ENCODE measurements around the gene ZNF598.

ZNF598 gene

GRCh38 chr16:2003827-2004641, 5.6 kb downstream of the ZNF598 start (continued):
- no peak for TF ChIP-seq HOXC10 (CRISPR knock-in tag; IDR thresholded peaks at IDR 0.05)
- TF ChIP-seq ZNF24 (tag by site-specific recombination; IDR thresholded peaks at IDR 0.05): 0 out of 2 replicates have a peak, but pooled peaks have one; percentile 43
- TF ChIP-seq ZNF677 (tag by site-specific recombination; IDR thresholded peaks at IDR 0.05): no peak
- no peak for TF ChIP-seq ZNF23 (tag by site-specific recombination; IDR thresholded peaks at IDR 0.05; ENCODE audit: borderline replicate concordance)
- no peak; the same call in 1 of the 2 replicates for TF ChIP-seq IKZF3 (tag by site-specific recombination; IDR thresholded peaks at IDR 0.05)
- TF ChIP-seq ZSCAN30 (tag by site-specific recombination; IDR thresholded peaks at IDR 0.05): peak; percentile 90
- TF ChIP-seq ZNF548 (tag by site-specific recombination; IDR thresholded peaks at IDR 0.05): no peak
- no peak for TF ChIP-seq ZNF473 (tag by site-specific recombination; IDR thresholded peaks at IDR 0.05)
- no peak for TF ChIP-seq ZNF362 (tag by site-specific recombination; IDR thresholded peaks at IDR 0.05)
- no peak for TF ChIP-seq ZBTB10 (tag by site-specific recombination; IDR thresholded peaks at IDR 0.05)
- TF ChIP-seq GLI2 (tag by site-specific recombination; IDR thresholded peaks at IDR 0.05; ENCODE audit: borderline replicate concordance, low read depth): no peak
- peak; percentile 72 for TF ChIP-seq PATZ1 (tag by site-specific recombination; IDR thresholded peaks at IDR 0.05)
- no peak for TF ChIP-seq ZNF37A (tag by site-specific recombination; IDR thresholded peaks at IDR 0.05)
- TF ChIP-seq ZNF501 (tag by site-specific recombination; IDR thresholded peaks at IDR 0.05): no peak
- no peak for TF ChIP-seq ZNF621 (tag by site-specific recombination; IDR thresholded peaks at IDR 0.05)
- no peak; the same call in 1 of the 2 replicates for TF ChIP-seq ZNF391 (tag by site-specific recombination; IDR thresholded peaks at IDR 0.05; ENCODE audit: borderline replicate concordance, low read depth)
- TF ChIP-seq PRDM10 (tag by site-specific recombination; IDR thresholded peaks at IDR 0.05): peak; percentile 72
- TF ChIP-seq ZNF580 (tag by site-specific recombination; IDR thresholded peaks at IDR 0.05): no peak
- TF ChIP-seq YY1 (tag by site-specific recombination; IDR thresholded peaks at IDR 0.05): peak; percentile 72
- TF ChIP-seq ZNF791 (tag by site-specific recombination; IDR thresholded peaks at IDR 0.05): no peak
- no peak for TF ChIP-seq ZNF133 (tag by site-specific recombination; IDR thresholded peaks at IDR 0.05)
- no peak for TF ChIP-seq MYNN (tag by site-specific recombination; IDR thresholded peaks at IDR 0.05; ENCODE audit: borderline replicate concordance)
- TF ChIP-seq ZNF26 (tag by site-specific recombination; IDR thresholded peaks at IDR 0.05): no peak
- TF ChIP-seq CTCF (tag by site-specific recombination; IDR thresholded peaks at IDR 0.05): peak; percentile 99
- no peak for TF ChIP-seq ZNF830 (tag by site-specific recombination; IDR thresholded peaks at IDR 0.05; ENCODE audit: low read depth)
- no peak for TF ChIP-seq WT1 (tag by site-specific recombination; IDR thresholded peaks at IDR 0.05)
